ENCODE data around the gene DMXL2.

DNA sequence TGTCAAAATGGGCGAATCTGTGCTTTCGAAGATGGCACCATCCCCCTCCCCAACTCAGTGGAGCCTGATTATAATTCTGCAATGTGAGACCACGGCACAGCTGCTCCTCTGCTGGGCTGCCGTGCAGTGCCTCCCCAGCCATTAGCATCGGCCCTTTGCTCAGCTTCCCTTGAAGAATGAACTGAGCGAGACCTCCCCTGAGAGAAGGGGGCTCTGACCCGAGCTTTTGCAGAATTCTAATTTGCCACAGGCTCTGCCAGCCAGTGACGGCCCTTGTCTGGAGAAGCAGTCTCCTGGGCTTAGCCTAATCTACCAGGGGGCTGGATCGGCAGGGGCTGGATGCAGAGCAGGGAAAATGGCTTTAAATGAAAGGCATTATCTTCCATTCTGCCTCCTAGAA is 223.9 kb downstream of the DMXL2 start:
- TF ChIP-seq, protein P1, sequence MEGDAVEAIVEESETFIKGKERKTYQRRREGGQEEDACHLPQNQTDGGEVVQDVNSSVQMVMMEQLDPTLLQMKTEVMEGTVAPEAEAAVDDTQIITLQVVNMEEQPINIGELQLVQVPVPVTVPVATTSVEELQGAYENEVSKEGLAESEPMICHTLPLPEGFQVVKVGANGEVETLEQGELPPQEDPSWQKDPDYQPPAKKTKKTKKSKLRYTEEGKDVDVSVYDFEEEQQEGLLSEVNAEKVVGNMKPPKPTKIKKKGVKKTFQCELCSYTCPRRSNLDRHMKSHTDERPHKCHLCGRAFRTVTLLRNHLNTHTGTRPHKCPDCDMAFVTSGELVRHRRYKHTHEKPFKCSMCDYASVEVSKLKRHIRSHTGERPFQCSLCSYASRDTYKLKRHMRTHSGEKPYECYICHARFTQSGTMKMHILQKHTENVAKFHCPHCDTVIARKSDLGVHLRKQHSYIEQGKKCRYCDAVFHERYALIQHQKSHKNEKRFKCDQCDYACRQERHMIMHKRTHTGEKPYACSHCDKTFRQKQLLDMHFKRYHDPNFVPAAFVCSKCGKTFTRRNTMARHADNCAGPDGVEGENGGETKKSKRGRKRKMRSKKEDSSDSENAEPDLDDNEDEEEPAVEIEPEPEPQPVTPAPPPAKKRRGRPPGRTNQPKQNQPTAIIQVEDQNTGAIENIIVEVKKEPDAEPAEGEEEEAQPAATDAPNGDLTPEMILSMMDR (IDR thresholded peaks at IDR 0.05; ENCODE audit: poor library complexity): no peak
- TF ChIP-seq EZH2phosphoT487 (IDR thresholded peaks at IDR 0.05; ENCODE audit: low read depth, severe bottlenecking, unreplicated experiment): no peak

All from hepatocyte (in vitro differentiated cells).